Measurements from ENCODE around the gene SF3B4. TPM values are rescaled to one million over a fixed set of nuclear protein-coding genes. Genes with fewer than 3 reads are reported as not detected.

The SF3B4 gene
- total RNA-seq, 1 donor from 2014 or later = 12.4 TPM

DNA sequence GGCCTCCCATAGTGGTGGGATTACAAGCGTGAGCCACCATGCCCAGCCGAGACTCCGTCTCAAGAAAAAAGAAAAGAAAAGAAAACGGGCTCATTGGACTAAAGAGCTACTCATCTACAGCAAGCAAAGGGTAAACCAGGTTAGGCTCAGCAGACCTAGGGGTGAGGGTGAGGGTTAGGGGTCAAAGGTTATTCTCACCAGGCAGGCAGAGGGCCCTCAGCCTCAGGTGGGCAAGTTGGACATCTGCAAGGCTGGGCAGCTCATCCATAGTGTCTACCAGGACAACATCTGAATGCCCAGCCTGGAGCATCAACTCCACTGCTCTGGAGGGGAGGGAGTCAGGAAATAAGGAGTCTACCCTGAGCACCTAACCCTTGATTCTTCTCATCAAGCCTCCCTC is 5.6 kb upstream of the SF3B4 start:
- DNase-seq (ENCODE audit: low read depth, low spot score) = no peak

DNA sequence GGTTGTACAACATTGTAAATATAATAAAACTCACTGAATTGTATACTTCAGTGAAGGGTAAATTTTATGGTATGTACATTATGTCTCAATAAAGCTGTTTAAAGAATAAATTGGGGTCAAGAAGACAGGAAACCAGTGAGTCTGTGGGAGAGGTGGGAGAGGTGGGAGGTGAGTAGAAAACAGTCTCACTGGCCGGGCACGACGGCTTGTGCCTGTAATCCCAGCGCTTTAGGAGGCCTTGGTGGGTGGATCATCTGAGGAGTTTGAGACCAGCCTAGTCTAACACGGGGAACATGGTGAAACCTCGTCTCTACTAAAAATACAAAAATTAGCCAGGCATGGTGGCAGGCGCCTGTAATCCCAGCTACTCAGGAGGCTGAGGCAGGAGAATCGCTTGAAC is 4.9 kb upstream of the SF3B4 start:
- no peak for DNase-seq (ENCODE audit: low read depth, low spot score)

DNA sequence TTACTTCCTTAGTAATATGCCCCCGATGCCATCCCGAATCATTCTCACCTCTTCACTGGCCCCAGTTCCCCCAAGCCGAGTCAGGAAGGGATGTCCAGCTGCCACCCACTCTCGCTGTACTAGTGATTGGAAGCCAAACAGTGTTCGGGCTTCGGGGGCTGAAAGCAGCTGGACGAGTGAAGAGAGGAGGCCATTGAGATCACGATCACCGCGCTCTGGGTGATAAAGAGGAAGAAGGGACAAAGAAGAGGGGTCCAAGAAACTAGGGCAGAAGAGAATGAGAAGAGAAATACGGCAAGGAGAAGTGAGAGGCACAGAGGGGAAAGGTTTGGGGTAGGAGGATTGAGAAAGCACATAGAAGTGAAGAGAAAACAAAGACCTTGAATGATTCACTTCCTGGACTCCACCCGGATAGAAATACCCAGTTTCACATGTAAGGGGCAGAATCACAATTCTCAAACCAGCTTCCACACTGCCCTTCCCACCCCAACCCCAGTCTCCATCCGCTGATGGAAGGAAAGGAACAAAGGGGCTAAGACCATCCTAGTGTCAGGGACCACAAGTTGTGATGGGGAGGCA is 3.7 kb upstream of the SF3B4 start:
- DNase-seq (ENCODE audit: low read depth, low spot score) = no peak

DNA sequence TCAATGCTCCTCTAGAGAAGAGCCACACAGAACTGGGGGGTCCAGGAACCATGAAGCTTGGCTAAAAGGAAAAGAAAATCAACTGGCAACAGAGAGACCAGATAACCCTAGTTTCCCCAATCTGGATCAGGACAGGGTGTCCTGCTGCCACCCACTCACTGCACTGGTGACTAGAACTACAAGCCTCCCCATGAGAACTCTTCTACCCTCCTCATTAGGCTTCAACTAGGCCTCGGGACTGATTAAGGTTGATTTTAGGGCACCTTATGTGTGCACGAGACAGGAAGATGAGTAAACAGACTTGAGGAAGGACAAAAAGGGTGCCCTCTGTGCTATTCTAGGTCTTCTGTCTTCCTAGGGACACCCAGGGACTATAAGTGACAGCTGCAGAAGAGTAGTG is 2.3 kb upstream of the SF3B4 start:
- no peak for DNase-seq (ENCODE audit: low read depth, low spot score)

DNA sequence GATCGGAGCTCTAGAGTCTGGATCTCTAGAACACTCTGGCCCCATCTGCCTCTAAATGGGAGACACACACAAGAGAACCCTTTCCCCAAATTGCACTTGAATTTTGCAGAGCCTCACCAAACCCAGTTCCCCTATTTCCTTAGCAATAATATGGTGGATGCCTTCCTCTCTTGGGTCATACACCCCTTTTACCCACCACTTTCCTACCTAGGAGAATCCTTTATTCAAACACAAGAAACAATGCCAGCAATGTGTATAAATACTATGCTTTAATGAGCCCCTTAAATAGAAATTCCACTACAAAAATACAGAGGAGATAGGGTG is 760 bp upstream of the SF3B4 start:
- DNase-seq (ENCODE audit: low read depth, low spot score) = no peak

DNA sequence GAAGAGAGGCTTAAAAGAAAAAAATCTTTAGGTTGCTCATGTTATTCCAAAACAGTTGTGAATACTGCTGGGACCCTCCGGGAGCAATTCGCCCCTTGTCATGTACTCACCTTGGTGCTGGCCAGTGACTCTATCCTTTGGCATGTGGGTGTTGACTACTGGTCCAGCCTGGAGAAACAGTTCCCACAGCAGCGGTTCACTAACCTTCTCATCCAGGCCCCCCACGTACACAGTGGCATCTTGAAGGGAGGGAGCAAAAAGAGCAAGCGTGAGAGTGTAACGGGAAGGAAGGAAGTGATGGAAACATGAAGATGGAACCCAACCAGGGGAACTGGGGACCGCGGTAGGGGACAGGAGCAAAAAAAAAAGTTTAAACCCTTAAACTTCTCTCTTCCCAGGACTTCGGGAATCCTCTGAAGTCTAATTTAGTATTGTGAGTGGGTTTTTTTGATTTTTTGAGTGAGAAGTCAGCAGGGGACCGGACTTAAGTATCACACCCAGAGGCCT is 494 bp downstream of the SF3B4 start:
- DNase-seq (ENCODE audit: low read depth, low spot score) = no peak

DNA sequence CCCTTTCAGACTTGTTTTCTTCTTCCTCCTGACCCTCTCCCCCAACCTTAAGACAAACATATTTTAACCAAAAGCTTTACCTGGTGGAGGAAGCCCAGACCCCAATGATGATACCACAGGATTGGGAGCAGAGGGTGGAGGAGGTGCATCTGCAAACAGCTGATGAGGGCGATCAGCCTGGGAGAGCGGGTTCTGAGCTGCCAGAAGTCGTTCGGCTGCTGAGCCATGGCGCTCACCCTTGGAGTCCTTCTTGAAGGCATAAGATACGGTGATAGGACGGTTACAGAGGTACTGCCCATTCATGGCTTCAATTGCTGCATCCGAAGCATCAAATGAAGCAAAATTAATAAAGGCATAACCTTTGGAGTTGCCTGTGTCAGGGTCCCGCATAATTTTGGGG is 1.3 kb downstream of the SF3B4 start:
- no peak for DNase-seq (ENCODE audit: low read depth, low spot score)

DNA sequence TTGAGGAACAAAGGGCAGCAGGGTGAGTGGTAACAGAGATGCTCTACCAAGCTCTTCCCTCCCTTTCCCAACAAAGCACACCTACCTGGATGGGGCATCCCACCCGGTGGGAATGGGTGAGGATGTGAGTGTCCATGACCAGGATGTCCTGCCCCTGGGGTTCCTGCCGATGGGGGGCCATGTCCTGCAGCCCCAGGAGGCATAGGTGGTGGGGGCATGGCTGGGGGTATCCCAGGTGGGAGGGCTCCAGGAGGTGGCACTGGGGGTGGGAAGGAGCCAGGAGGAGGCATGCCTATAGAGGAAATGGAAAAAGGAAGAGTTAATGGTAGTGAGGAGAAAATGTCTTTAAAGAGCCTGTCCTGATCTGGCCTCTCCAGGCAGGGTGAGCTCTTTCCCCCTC is 1.9 kb downstream of the SF3B4 start:
- no peak for DNase-seq (ENCODE audit: low read depth, low spot score)

DNA sequence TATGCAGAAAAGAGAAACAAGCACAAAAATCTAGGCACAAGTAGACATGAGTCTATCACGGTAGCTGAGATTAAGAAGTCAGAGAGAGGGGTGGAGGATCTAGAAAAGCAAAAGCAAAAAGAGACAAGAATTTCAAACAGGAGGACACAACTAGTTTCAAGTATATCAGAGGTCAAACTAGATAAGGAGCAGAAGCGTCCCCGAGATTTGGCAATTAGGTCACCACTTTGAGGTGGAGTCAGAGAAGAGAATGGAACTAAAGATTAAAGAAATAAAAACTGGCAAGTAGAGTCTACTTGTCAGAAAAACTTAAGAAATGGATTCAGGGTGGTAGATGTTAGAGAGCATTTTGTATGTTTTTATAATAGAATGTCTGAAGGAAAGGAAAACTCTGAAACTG is 2.3 kb downstream of the SF3B4 start:
- DNase-seq (ENCODE audit: low read depth, low spot score) = no peak

DNA sequence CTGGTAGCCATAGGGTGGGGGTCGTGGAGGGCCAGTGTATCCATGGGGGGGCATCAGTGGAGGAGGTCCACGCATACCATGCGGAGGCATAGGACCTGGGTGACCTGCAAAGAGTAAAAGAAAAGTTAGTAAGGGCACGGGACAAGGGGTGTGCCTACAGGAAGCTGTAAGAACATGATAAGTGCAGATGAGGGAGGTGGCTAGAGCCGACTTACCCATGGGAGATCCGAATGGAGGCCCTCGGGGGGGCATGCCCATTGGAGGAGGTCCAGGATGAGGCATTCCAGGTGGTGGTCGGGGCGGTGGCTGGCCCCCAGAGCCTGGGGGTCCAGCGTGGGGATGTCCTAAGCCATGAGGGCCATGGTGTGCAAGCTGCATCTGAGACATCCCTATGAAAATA is 4.0 kb downstream of the SF3B4 start:
- no peak for DNase-seq (ENCODE audit: low read depth, low spot score)

DNA sequence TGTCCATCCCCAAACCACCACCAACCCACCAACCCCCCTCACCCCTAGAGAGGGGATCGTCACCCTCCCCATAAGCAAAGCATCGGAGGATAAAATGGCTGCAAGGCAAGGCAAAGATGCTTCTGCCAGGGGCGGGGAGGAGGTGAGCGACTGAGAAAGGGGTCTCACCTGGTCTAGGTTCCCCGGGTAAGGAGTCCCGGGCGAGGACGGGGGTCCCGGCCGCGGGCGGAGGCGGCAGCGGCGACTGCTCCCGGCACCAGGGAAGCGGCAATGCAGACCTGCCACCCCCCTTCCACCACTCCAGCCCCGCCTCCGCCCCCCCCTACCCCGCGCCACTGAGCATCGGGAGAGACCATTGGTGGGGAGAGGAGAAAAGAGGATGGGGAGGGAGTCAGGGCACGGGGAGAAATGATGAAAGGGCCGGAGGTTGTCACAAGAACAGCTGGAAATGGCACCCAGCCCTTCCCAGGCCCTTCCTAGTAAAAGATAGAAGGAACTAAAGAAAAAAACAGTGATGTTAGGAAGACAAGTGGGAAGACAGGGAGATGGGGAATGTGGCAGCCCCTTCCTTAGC is 9.9 kb downstream of the SF3B4 start, which contains the start of gene SV2A:
Gene SV2A (minus strand): TSS at position 274 of the 574 bp plus-strand sequence. CDS start 4,004 bp downstream, outside the sequence.
- DNase-seq (ENCODE audit: low read depth, low spot score) = no peak

DNA sequence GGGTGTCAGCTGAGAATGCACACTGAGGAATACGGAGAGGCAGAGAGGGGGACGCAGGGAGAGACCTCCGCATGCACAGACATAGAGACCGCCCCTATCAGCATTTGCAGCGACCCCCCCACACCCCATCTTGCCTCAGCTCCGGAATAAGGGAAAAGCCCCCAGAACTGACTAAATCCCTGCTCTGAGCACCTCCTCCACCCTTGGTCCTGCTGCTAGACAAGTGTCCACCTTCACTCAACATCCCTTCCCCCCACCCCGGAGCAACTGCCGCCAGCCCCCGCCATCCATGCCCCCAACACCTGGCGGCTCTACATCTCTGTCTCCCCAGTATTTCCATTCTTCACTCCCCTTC is 10.7 kb downstream of the SF3B4 start:
- DNase-seq (ENCODE audit: low read depth, low spot score) = no peak

DNA sequence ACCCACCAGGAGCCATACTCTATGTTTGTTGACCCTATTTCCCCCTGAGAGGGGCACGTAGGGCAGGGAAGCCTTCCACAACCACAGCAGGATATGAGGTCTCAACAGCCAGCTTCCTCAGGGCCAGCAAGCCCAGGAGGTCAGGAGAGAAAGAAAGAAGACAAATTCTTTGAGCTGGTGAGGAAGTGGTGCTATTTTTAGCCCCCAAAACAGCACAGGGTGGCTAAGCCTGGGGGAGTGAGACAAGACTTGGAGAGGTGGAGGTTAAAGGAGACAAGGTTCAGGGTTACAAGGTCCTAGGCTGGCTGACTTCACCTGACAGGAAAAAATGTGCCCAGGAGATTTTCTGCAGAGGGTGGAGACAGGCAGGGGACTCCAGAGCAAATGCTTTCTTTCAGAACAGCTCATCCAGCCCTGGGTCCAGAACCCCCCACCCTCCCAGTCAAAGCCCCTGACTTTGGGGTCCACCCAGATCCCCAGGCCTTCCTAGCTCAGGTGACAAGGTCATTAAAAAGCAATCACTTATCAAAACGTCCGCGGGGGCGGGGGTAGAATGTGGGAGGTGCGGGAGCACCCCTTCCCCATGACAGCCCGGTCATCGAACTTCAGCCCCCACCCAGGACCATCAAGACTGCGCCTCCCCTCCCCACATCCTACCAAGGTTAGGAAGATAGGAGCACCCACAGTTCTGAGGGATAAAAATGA is 11.3 kb downstream of the SF3B4 start:
- DNase-seq (ENCODE audit: low read depth, low spot score) = no peak

DNA sequence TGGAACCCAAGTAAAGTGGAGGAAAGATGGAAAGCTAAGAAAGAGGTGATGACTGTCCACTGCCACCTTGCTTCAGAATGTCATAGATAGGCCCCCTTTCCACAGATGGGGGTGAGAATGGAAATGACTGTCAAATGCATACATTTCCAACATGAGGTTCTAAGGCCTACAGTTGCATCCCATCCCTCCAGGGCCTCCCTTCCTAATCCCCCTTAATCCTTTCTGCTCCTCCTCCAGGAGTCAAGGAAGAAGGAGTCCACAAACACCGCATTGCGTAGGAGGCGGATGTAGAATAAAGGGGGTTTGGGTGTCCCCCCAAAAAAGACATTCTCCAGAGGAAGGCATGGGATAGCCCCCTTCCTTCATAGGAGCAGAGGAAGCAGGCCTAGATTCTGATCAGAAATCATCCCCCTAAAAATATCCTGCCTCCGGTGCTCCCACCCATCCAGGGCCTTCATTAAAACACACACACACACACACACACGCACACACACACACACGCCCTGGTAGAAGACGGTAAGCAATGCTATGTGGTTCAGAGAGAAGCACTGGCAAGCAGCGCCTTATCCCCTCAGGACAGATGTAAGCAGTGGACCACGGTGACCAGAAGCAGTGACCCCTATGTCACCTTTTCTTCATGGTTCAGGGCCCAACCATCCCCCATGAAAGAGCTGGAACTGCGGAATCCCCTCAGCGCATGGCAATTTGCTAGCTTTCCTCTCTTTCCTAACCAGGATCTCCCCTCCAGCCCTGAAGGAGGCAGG is 12.0 kb downstream of the SF3B4 start:
- no peak for DNase-seq (ENCODE audit: low read depth, low spot score)

DNA sequence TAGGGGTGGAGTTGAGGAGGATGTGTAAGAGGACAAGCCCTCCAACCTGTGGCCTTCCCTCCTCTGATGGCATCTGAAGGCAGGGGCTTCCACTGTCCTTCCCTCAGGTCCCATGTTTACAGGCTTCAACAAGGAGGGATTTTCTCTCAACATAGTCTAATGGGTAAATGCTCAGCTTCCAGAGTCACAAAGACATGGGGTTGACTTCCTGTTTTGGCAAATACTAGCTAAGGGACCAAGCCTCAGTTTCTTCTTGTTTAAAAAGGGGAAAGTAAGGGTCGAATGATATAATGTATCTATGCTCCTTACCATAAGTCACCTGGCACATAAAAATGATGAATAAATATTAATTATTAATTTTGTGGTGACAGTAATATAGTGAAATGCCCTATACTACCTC is 13.1 kb downstream of the SF3B4 start:
- no peak for DNase-seq (ENCODE audit: low read depth, low spot score)

DNA sequence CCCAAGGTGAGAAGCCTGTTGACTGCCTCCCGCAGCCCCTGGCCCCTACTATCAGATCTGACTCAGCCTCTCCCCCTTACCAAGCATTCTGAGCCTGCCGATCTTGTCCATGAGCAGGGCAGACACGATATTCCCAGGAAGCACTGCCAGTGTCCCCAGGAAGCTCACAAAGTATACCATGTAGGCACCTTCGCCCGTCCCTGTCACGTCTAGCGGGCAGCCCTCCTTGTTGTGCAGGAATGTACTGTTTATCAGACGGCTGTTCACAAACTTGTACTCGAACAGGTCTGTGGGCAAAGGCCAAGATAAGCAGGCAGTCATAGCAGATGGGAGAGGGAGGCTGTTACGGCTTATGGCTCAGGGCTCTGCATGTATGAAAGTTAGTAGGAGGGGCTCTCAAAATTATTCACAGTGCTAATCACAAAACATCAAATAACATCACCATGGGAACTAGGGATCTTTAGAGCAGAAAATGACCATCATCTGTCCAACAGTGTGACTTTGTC is 21.0 kb downstream of the SF3B4 start:
- DNase-seq (ENCODE audit: low read depth, low spot score) = no peak

DNA sequence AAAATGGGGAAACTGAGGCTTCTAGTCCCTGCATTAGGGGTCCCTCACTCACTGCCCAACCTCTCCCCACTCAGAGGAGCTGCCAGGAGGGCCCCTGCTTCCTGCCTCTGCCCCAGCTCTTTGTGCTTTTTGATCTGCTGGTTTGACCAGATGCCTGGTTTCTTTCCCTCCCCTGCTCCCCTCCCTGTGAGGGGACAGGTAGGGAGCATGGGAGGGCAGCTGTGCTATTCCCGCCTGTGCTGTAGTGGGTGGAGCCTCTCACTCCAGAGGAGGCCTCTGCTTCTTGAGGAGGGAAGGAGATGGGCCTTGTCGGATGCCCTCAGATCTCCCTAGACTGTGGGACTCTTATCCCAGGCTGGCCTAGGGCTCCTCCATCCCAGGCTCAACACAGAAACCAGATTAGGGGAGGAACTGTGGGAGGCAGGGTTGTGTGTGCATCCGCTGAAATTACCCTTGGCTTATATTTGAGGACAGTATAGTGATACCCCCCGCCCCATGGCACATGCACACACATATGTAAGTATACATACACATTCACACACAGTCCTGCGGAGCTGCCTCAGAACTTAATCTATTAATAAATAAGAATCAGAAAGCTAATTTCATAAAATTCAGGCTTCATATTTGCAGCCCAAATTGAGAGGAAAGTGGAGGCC is 23.6 kb downstream of the SF3B4 start:
- no peak for DNase-seq (ENCODE audit: low read depth, low spot score)

DNA sequence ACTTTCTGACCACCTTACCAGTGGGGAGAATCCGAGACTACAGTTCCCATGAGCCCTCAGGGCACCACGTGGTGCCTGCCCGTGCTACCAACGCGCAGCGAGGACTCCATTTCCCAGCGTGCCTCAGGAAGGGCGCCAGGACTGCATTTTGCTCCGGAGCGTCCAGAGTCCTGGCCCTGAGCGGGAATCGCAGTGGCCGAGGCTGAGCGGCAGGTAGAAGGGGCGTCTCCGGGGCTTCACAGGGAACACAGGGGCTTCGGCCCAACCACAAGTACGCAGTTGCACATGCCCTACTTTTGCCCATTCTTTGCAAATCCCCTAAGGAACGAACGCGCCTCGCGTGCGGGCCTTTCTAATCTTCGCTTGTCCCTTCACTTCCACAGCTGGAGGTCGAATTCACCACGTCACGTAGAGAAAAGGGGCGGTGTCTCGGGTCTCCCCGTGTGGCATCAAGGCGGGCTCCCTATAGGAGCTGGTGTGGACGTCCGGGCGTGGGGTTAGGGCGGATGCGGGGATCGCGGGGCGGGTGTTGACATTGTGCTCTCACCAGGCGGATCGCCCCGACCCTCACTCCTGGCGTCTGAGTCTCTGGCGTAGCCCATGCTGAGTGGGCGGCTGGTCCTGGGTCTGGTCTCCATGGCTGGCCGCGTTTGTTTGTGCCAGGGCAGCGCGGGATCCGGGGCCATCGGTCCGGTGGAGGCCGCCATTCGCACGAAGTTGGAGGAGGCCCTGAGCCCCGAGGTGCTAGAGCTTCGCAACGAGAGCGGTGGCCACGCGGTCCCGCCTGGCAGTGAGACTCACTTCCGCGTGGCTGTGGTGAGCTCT is 27.9 kb downstream of the SF3B4 start, which contains the start of gene BOLA1:
Gene BOLA1 (plus strand): TSS at position 109 of the 825 bp plus-strand sequence. CDS start 492 bp downstream, at position 601.
- peak; percentile 67 for DNase-seq (ENCODE audit: low read depth, low spot score)

DNA sequence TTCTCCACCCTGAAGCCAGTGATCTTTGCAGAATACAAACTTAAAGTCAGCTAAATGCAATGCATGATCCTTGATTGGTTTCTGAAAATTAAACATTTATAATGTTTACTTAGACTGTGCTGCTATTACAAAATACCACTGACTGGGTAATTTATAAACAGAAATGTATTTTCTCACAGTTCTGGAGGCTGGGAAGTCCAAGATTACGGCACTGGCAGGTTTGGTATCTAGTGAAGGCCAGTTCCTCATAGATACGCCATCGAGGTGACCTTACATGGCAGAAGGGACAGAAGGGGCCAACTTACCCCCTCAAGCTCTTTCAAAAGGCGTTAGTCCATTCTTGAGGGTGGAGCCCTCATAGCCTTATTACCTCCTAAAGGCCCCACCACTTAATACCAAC is 31.0 kb downstream of the SF3B4 start:
- DNase-seq (ENCODE audit: low read depth, low spot score) = no peak

DNA sequence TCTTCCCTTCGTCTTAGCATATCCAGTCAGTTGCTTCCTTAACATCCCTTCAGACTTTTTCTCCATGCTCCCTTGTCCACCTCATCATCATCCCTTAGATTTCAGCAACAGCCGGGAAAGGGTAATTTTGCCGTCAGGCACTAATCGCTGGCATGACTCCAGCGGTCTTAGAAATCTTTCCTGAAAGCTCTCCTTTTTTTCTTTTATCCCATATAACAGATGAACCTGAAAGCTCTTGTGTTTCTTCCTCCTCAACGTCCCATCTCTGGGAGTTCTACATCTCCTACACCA is 38.7 kb downstream of the SF3B4 start:
- no peak for DNase-seq (ENCODE audit: low read depth, low spot score)

Data from pulmonary artery endothelial cell (primary cell).